Suprapubic skin (tissue), 4 donors: Measurements from ENCODE around the gene SMIM5. TPM values are rescaled to one million over a fixed set of nuclear protein-coding genes. Genes with fewer than 3 reads are reported as not detected.

Source experiments
- DNase-seq, 2 donors: peaks; one replicate each; pipeline ENCODE4 v3.0.0-alpha.2; 2019; ENCODE audit warnings: low spot score in 2 of 2
- H3K27ac ChIP-seq: fragments of 200-600 bp; sonication (generic); one replicate; pipeline ENCODE4 v1.5.1; 2019
- H3K27me3 ChIP-seq: fragments of 200-600 bp; sonication (generic); one replicate; pipeline ENCODE4 v1.5.1; 2019
- H3K36me3 ChIP-seq: fragments of 200-600 bp; sonication (generic); one replicate; pipeline ENCODE4 v1.5.1; 2019
- H3K4me1 ChIP-seq: fragments of 200-600 bp; sonication (generic); one replicate; pipeline ENCODE4 v1.5.1; 2019
- H3K4me3 ChIP-seq: fragments of 200-600 bp; sonication (generic); one replicate; pipeline ENCODE4 v1.5.1; 2019; ENCODE audit warnings: mild to moderate bottlenecking
- H3K9me3 ChIP-seq: fragments of 200-600 bp; sonication (generic); one replicate; pipeline ENCODE4 v1.5.1; 2019
- EP300 ChIP-seq: sonication (generic); formaldehyde crosslinking; IDR thresholded peaks from one replicate; pipeline ENCODE4 v1.6.1; 2017; ENCODE audit warnings: antibody characterized with exemption
- POLR2A ChIP-seq, 2 donors: fragments of 450-650 bp; IDR thresholded peaks; one replicate each; pipeline ENCODE4 v1.6.1; 2017; ENCODE audit warnings: antibody characterized with exemption in 2 of 2, mild to moderate bottlenecking in 2 of 2, moderate library complexity in 2 of 2
- POLR2AphosphoS5 ChIP-seq, 3 donors: sonication (generic); formaldehyde crosslinking; IDR thresholded peaks; one replicate each; pipeline ENCODE4 v1.6.1; 2017; ENCODE audit warnings: antibody characterized with exemption in 3 of 3
- WGBS: methylation state at CpG from one replicate; pipeline ENCODE4 v1.1.5; 2018; 5-methylcytosine and 5-hydroxymethylcytosine counted together
- total RNA-seq, 4 donors: library from RNA; depleted of rRNA; stranded (reverse); fragments of >200 nt; gene quantifications; one replicate each; pipeline ENCODE4 v1.1.0, GENCODE V29; 2016
- TF ChIP-seq, protein P1 (sequence below), 2 donors: fragments of 200-600 bp in 1 of 2; fragments of 450-650 bp in 1 of 2; sonication (generic) in 1 of 2; IDR thresholded peaks; one replicate each; pipeline ENCODE4 v1.5.1; 2016 to 2019; ENCODE audit warnings: antibody characterized with exemption in 2 of 2, mild to moderate bottlenecking in 1 of 2, moderate library complexity in 1 of 2

SMIM5 gene
- total RNA-seq, 4 donors from 2014 or later: 1.7 to 11.8 (median 8.6) TPM

DNA sequence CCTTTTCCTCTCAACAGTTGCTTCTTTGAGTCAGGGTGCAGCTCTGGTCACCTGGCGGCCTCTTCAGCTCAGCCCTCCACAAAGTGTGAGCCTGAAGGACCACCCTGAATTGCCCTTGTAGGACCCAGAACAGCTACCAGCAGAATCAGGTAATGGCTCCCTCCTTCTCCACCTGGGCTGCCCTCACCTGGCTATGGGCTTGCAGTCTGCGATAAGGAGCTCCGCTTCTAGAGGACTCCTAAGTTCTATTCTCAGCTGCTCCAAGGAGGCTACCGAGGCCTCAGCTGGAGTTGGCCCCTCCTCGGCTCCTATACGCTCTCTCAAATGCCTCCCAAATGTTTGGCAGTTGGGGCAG is 13.4 kb downstream of the SMIM5 start:
- Histone ChIP-seq H3K27ac (no peak overlapping the region), H3K4me1 (peaks cover 49% of the 10 kb centered on the region), H3K36me3 (peaks cover 37% of the 10 kb centered on the region), H3K4me3 (no peak overlapping the region), H3K27me3 (no peaks in the 10 kb centered on the region), H3K9me3 (no peaks in the 10 kb centered on the region)
- no peak for DNase-seq
- 98% methylated on average over 6 of the region's 6 CpGs for WGBS
- TF ChIP-seq POLR2A (IDR thresholded peaks at IDR 0.05) (no peak), POLR2AphosphoS5 (IDR thresholded peaks at IDR 0.05) (no peak), EP300 (no peak)
- TF ChIP-seq, protein P1, sequence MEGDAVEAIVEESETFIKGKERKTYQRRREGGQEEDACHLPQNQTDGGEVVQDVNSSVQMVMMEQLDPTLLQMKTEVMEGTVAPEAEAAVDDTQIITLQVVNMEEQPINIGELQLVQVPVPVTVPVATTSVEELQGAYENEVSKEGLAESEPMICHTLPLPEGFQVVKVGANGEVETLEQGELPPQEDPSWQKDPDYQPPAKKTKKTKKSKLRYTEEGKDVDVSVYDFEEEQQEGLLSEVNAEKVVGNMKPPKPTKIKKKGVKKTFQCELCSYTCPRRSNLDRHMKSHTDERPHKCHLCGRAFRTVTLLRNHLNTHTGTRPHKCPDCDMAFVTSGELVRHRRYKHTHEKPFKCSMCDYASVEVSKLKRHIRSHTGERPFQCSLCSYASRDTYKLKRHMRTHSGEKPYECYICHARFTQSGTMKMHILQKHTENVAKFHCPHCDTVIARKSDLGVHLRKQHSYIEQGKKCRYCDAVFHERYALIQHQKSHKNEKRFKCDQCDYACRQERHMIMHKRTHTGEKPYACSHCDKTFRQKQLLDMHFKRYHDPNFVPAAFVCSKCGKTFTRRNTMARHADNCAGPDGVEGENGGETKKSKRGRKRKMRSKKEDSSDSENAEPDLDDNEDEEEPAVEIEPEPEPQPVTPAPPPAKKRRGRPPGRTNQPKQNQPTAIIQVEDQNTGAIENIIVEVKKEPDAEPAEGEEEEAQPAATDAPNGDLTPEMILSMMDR (IDR thresholded peaks at IDR 0.05): no peak

DNA sequence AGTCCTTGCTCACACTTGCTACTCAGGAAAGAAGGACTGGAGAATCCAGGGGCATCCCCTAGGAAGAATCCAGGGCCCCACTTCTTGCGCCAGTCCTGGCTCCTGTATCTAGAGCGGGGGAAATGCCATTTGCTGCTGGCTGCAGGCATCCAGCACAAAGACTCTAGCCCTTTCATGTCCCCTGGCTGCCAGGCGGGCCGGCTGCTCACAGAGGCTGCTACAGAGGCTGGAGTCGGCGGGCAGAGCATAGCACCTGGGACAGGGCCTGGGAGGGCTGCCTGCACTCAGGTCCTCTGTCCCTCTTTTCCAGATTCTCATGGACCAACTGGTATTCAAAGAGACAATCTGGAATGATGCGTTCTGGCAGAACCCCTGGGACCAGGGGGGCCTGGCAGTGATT is 13.8 kb downstream of the SMIM5 start:
- Histone ChIP-seq H3K4me1 (peaks cover 45% of the 10 kb centered on the region), H3K27ac (no peak overlapping the region), H3K4me3 (no peak overlapping the region), H3K36me3 (peaks cover 41% of the 10 kb centered on the region), H3K9me3 (no peaks in the 10 kb centered on the region), H3K27me3 (no peaks in the 10 kb centered on the region)
- TF ChIP-seq POLR2A (IDR thresholded peaks at IDR 0.05) (no peak), EP300 (no peak), POLR2AphosphoS5 (IDR thresholded peaks at IDR 0.05) (no peak)
- TF ChIP-seq, protein P1 (IDR thresholded peaks at IDR 0.05): no peak
- no peak for DNase-seq
- 86% methylated on average over 2 of the region's 7 CpGs for WGBS

DNA sequence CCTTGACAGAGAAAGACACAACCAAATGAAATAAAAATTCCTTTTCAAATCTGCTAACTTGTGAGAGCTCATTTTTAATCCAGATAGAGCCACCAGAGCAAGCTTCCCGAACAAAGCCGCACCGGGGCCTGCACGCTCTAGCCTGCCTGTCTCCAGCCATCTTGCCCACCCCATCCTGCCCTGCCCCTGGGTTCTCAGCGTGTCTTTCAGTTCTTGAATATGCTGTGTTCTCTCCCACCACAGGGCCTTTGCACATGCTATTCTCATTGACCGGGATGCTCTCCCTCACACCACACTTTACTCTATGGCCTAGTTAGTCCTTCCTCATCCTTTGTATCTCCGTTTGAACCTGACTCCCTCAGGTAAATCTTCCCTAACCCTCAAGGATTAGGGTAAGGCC is 14.7 kb downstream of the SMIM5 start:
- WGBS: 98% methylated on average over 7 of the region's 7 CpGs
- DNase-seq: no peak
- Histone ChIP-seq H3K4me3 (no peak overlapping the region), H3K27ac (no peak overlapping the region), H3K36me3 (peaks cover 47% of the 10 kb centered on the region), H3K9me3 (no peaks in the 10 kb centered on the region), H3K4me1 (peaks cover 36% of the 10 kb centered on the region), H3K27me3 (no peaks in the 10 kb centered on the region)
- no peak for TF ChIP-seq POLR2A (IDR thresholded peaks at IDR 0.05)
- TF ChIP-seq POLR2AphosphoS5 (IDR thresholded peaks at IDR 0.05): no peak
- TF ChIP-seq, protein P1 (IDR thresholded peaks at IDR 0.05): no peak
- no peak for TF ChIP-seq EP300

DNA sequence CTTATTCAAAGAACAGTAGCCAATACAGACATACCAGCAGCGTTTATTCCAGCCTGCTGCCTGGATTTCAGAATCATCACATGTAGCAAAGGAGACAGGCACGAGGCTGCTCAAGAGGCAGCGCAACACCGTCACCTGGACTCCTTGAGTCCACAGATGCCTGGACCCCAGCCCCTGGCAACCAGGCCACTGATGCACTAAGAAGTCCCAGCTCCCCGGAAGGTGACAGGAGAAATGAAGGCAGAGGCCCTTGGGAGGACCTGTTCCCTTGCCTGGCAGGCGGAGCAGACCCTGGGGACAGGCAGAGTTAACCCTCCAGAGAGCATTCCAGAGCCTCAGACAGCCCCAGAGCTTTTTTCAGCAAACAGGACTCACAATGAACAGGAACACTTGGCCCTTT is 16.5 kb downstream of the SMIM5 start:
- Histone ChIP-seq H3K9me3 (no peaks in the 10 kb centered on the region), H3K36me3 (peaks cover 49% of the 10 kb centered on the region), H3K27ac (no peak overlapping the region), H3K4me3 (no peak overlapping the region), H3K27me3 (no peaks in the 10 kb centered on the region), H3K4me1 (peaks cover 21% of the 10 kb centered on the region)
- DNase-seq: no peak
- 84% methylated on average over 4 of the region's 6 CpGs for WGBS
- TF ChIP-seq, protein P1 (IDR thresholded peaks at IDR 0.05): no peak
- TF ChIP-seq POLR2A (IDR thresholded peaks at IDR 0.05): no peak
- no peak for TF ChIP-seq EP300
- TF ChIP-seq POLR2AphosphoS5 (IDR thresholded peaks at IDR 0.05): no peak

DNA sequence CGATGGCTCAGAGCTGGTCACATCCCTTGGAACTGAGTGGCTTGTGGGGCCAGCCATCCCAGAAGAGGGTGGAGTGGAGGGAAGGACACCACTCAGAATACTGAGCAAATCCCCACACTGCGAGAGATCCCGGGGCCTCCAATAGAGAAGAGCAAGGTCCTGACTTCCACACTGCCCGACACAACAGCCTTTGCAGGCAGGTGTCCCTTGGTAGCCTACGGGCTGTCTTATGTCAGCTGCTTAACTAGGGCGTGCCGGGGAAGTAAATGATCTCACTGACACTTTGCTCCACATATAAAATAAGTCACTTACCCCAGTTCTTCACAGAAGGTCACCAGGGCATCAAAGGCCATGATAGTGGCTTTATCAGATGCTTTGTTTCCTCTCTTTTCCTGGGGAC is 17.6 kb downstream of the SMIM5 start:
- H3K9me3 ChIP-seq: no peaks in the 10 kb centered on the region
- no peaks in the 10 kb centered on the region for H3K27me3 ChIP-seq
- WGBS: 95% methylated on average over 4 of the region's 7 CpGs
- H3K36me3 ChIP-seq: peaks cover 60% of the 10 kb centered on the region
- TF ChIP-seq, protein P1 (IDR thresholded peaks at IDR 0.05): no peak
- TF ChIP-seq POLR2A (IDR thresholded peaks at IDR 0.05) (no peak), EP300 (no peak), POLR2AphosphoS5 (IDR thresholded peaks at IDR 0.05) (no peak)
- DNase-seq: no peak
- no peak overlapping the region for H3K4me3 ChIP-seq
- H3K4me1 ChIP-seq: peaks cover 9% of the 10 kb centered on the region
- no peak overlapping the region for H3K27ac ChIP-seq
